Activated naive CD4-positive, alpha-beta T cell treated with anti-CD3 and anti-CD28 coated beads, Interleukin-2, amount 50 U/mL, for 24 hours (primary cell): Measurements from ENCODE around the gene PHKG2.
A peak's percentile ranks its signal among the peaks of the same experiment; 100 is the strongest.

Experiments
- H3K27ac Mint-ChIP-seq: one replicate; pipeline ENCODE4 v1.8.0; 2021; ENCODE audit warnings: mild to moderate bottlenecking, mixed read lengths
- H3K27me3 Mint-ChIP-seq: one replicate; pipeline ENCODE4 v1.8.0; 2021; ENCODE audit warnings: mixed read lengths
- H3K36me3 Mint-ChIP-seq: one replicate; pipeline ENCODE4 v1.8.0; 2021; ENCODE audit warnings: mixed read lengths
- H3K4me1 Mint-ChIP-seq: one replicate; pipeline ENCODE4 v1.8.0; 2021; ENCODE audit warnings: mixed read lengths
- H3K4me3 Mint-ChIP-seq: one replicate; pipeline ENCODE4 v1.8.0; 2021; ENCODE audit warnings: mild to moderate bottlenecking, mixed read lengths
- H3K9me3 Mint-ChIP-seq: one replicate; pipeline ENCODE4 v1.8.0; 2021; ENCODE audit warnings: mixed read lengths

PHKG2 gene

DNA sequence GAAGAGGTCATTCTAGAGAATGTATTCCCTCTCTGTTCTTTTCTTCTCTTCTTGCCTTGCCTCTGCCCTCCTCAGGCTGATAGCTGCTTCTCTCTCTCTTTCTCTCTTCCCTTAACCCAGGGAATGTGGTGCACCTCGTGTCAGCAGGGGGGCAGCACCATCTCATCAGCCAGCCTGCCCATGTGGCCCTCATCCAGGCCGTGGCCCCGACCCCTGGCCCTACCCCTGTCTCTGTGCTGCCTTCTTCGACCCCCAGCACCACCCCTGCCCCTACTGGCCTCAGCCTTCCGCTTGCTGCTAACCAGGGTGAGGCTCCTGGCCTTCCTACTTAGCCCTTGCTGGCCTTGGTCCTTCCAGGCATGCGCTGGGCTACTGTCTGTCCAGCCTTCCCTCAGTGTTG, 25.8 kb upstream of the PHKG2 start:
- Mint-ChIP-seq H3K9me3 (no peaks in the 10 kb centered on the region), H3K27ac (peak overlapping the region; percentile 80), H3K27me3 (no peaks in the 10 kb centered on the region), H3K36me3 (peaks cover 29% of the 10 kb centered on the region), H3K4me1 (no peaks in the 10 kb centered on the region), H3K4me3 (no peak overlapping the region)

DNA sequence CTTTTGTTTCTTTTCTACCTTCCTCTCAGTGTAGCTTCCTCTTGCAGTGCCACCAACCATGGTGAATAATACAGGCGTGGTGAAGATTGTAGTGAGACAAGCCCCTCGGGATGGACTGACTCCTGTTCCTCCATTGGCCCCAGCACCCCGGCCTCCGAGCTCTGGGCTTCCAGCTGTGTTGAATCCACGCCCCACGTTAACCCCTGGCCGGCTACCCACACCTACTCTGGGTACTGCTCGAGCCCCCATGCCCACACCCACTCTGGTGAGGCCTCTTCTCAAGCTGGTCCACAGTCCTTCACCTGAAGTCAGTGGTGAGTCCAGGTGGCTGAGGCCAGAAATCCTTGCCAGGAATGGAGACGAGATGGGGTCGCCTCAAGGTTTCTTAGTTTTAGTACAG, 25.3 kb upstream of the PHKG2 start:
- no peaks in the 10 kb centered on the region for H3K27me3 Mint-ChIP-seq
- peaks cover 29% of the 10 kb centered on the region for H3K36me3 Mint-ChIP-seq
- no peak overlapping the region for H3K4me3 Mint-ChIP-seq
- no peaks in the 10 kb centered on the region for H3K9me3 Mint-ChIP-seq
- no peak overlapping the region for H3K27ac Mint-ChIP-seq
- peaks cover under 1% of the 10 kb centered on the region for H3K4me1 Mint-ChIP-seq

DNA sequence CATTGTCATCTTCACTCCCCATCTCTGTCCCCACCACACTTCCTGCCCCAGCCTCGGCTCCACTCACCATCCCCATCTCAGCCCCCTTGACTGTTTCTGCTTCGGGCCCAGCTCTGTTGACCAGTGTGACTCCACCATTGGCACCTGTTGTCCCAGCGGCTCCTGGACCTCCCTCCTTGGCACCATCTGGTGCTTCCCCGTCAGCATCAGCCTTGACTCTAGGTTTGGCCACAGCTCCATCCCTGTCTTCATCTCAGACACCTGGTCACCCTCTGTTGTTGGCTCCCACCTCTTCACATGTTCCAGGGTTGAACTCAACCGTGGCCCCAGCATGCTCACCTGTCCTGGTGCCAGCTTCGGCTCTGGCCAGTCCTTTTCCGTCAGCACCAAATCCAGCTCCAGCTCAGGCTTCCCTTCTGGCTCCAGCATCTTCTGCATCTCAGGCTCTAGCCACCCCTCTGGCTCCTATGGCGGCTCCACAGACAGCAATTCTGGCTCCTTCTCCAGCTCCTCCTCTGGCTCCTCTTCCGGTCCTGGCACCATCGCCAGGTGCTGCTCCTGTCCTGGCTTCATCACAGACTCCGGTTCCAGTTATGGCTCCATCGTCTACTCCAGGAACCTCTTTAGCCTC, 24.4 kb upstream of the PHKG2 start:
- Mint-ChIP-seq H3K27me3 (no peaks in the 10 kb centered on the region), H3K27ac (peak overlapping the region; percentile 47), H3K9me3 (no peaks in the 10 kb centered on the region), H3K36me3 (peaks cover 29% of the 10 kb centered on the region), H3K4me1 (peaks cover 4% of the 10 kb centered on the region), H3K4me3 (no peak overlapping the region)

DNA sequence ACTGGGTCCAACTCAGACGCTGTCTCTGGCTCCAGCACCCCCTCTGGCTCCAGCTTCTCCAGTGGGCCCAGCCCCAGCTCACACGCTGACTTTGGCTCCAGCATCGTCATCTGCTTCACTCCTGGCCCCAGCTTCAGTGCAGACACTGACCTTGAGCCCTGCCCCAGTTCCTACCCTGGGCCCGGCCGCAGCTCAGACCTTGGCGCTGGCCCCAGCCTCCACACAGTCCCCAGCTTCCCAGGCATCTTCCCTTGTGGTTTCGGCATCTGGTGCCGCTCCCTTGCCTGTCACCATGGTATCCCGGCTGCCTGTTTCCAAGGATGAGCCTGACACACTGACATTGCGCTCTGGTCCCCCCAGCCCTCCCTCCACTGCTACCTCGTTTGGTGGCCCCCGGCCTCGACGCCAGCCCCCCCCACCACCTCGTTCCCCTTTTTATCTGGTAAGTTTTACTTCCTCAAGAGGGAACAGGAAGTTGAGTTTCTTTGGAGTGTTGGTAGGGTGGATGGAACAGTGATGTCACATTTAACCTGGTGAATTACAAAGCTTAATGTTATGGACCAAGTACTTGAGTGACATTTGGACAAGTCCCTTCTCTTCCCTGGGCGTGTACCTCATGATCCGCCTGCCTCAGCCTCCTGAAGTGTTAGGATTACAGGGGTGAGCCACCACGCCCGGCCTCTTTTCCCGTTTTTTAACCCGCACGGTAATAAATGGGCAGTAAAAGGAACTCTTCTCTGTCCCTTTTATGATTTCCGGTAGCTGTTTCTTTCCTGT, 23.4 kb upstream of the PHKG2 start:
- Mint-ChIP-seq H3K4me3 (no peak overlapping the region), H3K27me3 (no peaks in the 10 kb centered on the region), H3K27ac (no peak overlapping the region), H3K4me1 (peaks cover 4% of the 10 kb centered on the region), H3K9me3 (no peaks in the 10 kb centered on the region), H3K36me3 (peaks cover 31% of the 10 kb centered on the region)

DNA sequence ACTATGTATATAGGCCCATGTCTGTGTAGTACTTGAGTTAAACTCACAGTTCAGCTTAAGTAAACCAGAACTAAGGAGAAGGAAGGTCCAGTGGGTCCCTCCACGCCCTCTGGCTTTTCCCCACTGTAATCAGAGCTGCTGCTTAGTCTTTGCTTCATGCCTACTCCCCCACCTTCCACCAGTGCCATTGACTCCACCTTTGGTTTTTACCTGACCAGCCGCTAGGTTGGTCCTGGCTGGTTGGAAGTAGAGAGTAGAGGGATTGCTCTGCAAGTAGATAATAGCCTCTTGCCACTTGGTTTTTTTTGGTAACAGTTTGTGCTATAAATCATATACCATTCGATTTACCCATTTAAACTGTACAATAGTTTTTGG, 22.8 kb upstream of the PHKG2 start:
- H3K27me3 Mint-ChIP-seq = no peaks in the 10 kb centered on the region
- no peak overlapping the region for H3K27ac Mint-ChIP-seq
- no peaks in the 10 kb centered on the region for H3K9me3 Mint-ChIP-seq
- H3K36me3 Mint-ChIP-seq = peaks cover 31% of the 10 kb centered on the region
- H3K4me3 Mint-ChIP-seq = no peak overlapping the region
- H3K4me1 Mint-ChIP-seq = peaks cover 4% of the 10 kb centered on the region

DNA sequence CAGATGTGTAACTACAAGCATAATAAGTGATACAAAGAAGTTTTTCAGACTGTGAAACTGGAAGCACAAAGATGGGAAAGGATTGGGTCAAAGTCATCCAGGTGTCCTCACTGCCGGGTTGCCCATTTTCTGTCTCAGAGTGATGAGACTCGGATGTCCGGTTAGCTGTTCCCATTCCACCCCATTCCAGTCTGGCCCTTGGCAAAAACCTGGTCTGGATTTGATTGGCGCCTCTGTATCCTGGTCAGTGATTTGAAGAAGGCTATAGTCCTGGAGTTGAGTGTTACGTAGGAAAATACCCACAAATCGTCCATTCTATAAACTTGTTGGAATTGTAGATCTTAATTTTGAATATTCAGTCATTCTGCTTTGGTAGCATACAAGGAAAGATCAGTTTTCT, 19.9 kb upstream of the PHKG2 start:
- H3K27ac Mint-ChIP-seq = no peak overlapping the region
- H3K4me1 Mint-ChIP-seq = peaks cover 4% of the 10 kb centered on the region
- H3K27me3 Mint-ChIP-seq = no peaks in the 10 kb centered on the region
- no peaks in the 10 kb centered on the region for H3K9me3 Mint-ChIP-seq
- H3K4me3 Mint-ChIP-seq = no peak overlapping the region
- H3K36me3 Mint-ChIP-seq = peaks cover 22% of the 10 kb centered on the region

DNA sequence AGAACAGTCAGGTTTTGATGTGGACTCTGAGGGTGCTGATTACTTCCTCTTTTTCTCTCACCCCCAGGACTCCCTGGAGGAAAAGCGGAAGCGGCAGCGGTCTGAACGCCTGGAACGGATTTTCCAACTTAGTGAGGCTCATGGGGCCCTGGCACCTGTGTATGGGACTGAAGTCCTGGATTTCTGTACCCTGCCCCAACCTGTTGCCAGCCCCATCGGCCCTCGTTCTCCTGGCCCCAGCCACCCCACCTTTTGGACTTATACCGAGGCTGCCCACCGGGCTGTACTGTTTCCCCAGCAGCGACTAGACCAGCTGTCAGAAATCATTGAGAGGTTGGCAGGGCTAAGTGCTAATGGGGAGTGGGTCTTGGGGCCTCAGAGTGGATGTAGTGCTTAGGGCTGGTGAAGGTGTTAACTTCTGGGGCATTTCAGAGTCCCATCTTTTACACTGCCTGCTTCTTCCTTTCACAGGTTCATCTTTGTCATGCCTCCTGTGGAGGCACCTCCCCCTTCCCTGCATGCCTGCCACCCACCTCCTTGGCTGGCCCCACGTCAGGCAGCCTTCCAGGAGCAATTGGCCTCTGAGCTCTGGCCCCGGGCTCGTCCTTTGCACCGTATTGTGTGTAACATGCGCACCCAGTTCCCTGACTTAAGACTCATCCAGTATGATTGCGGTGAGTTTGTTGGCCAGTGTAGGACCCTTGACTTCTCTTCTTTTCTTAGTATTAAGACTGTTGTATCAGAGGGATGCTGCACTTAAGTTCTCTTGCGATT, 19.1 kb upstream of the PHKG2 start:
- H3K4me3 Mint-ChIP-seq = no peak overlapping the region
- H3K27me3 Mint-ChIP-seq = no peaks in the 10 kb centered on the region
- no peaks in the 10 kb centered on the region for H3K9me3 Mint-ChIP-seq
- peaks cover 15% of the 10 kb centered on the region for H3K36me3 Mint-ChIP-seq
- no peak overlapping the region for H3K27ac Mint-ChIP-seq
- peaks cover 4% of the 10 kb centered on the region for H3K4me1 Mint-ChIP-seq

DNA sequence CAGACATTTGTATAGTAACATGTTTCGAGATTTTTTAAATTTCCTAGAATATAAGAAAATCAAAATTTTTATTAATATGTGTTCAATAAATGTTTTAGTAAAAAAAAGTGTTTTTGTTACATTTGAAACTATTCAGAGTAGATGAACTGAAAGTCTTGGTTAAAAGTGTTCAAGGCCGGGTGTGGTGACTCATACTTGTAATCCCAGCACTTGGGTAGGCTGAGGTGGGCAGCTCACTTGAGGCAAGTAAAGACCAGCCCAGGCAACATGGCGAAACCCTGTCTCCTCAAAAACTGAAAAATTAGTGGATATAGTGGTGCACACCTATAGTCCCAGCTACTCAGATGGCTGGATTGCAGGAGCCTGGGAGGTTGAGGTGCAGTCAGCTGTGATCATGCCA, 16.8 kb upstream of the PHKG2 start:
- Mint-ChIP-seq H3K36me3 (peaks cover 16% of the 10 kb centered on the region), H3K27ac (no peak overlapping the region)

DNA sequence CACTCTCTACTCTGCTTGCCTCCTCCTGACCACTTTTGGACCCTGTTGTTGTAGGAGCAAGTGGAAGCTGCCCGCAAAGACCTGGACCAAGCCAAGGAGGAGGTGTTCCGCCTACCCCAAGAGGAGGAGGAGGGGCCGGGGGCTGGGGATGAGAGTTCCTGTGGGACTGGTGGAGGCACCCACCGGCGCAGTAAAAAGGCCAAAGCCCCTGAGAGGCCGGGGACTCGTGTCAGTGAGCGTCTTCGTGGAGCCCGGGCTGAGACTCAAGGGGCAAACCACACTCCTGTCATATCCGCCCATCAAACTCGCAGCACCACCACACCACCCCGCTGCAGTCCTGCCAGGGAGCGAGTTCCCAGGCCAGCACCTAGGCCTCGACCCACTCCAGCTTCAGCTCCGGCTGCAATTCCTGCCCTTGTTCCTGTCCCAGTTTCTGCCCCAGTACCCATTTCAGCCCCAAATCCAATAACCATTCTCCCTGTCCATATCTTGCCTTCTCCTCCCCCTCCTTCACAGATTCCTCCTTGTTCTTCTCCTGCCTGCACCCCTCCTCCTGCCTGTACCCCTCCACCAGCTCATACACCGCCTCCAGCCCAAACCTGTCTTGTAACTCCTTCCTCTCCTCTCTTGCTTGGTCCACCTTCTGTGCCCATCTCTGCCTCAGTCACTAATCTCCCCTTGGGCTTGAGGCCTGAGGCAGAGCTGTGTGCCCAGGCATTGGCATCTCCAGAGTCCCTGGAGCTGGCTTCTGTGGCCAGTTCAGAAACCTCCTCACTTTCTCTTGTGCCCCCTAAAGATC, 11.0 kb upstream of the PHKG2 start:
- Mint-ChIP-seq H3K27ac (peak overlapping the region; percentile 41), H3K36me3 (peaks cover 18% of the 10 kb centered on the region), H3K9me3 (no peaks in the 10 kb centered on the region), H3K4me3 (no peak overlapping the region), H3K4me1 (peaks cover 22% of the 10 kb centered on the region), H3K27me3 (no peaks in the 10 kb centered on the region)

More for the DNA sequence above, 16.8 kb upstream of the PHKG2 start:
- Mint-ChIP-seq H3K9me3 (no peaks in the 10 kb centered on the region), H3K4me3 (no peak overlapping the region), H3K4me1 (peaks cover 4% of the 10 kb centered on the region), H3K27me3 (no peaks in the 10 kb centered on the region)

DNA sequence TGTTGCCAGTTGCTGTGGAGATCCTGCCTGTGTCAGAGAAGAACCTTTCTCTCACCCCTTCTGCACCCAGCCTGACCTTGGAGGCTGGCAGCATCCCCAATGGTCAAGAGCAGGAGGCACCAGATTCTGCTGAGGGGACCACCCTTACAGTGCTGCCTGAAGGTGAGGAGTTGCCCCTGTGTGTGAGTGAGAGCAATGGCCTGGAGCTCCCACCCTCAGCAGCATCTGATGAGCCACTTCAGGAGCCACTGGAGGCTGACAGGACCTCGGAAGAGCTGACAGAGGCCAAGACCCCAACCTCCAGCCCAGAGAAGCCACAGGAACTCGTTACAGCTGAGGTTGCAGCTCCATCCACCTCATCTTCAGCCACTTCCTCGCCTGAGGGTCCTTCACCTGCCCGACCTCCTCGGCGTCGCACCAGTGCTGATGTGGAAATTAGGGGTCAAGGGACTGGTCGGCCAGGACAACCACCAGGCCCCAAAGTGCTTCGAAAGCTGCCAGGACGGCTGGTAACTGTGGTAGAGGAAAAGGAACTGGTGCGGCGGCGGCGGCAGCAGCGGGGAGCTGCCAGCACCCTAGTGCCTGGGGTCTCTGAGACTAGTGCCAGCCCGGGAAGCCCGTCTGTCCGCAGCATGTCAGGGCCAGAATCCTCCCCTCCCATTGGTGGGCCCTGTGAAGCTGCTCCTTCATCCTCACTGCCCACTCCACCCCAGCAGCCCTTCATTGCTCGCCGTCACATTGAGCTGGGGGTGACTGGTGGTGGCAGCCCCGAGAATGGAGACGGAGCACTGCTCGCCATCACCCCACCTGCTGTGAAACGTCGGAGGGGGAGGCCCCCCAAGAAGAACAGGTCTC, 10.2 kb upstream of the PHKG2 start:
- Mint-ChIP-seq H3K4me1 (peaks cover 23% of the 10 kb centered on the region), H3K27me3 (no peaks in the 10 kb centered on the region), H3K27ac (peak overlapping the region; percentile 41), H3K9me3 (no peaks in the 10 kb centered on the region), H3K36me3 (peaks cover 16% of the 10 kb centered on the region), H3K4me3 (no peak overlapping the region)

DNA sequence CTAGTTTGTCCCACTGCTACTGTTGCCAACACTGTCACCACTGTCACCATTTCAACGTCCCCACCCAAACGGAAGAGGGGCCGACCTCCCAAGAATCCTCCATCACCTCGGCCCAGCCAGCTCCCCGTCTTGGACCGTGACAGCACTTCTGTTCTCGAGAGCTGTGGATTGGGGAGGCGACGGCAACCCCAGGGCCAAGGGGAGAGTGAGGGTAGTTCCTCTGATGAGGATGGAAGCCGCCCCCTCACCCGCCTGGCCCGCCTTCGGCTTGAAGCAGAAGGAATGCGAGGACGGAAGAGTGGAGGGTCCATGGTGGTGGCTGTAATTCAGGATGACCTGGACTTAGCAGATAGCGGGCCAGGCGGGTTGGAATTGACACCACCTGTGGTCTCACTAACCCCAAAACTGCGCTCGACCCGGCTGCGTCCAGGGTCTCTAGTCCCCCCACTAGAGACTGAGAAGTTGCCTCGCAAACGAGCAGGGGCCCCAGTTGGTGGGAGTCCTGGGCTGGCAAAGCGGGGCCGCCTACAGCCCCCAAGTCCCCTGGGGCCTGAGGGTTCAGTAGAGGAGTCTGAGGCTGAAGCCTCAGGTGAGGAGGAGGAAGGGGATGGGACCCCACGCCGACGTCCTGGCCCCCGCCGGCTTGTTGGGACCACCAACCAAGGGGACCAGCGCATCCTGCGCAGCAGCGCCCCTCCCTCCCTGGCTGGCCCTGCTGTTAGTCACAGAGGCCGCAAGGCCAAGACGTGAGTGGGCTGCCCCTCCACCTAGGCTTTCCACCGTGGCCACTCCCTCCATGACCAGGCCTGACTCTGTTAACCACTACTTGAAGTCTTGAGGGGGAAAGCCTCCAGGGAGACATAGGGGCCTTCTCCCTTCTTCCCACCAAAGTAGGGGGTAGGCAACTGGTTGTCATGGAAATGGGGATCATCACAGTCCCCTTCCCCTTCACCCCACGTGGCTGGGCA, 9.0 kb upstream of the PHKG2 start:
- Mint-ChIP-seq H3K27ac (no peak overlapping the region), H3K36me3 (peaks cover 14% of the 10 kb centered on the region), H3K4me1 (peaks cover 23% of the 10 kb centered on the region), H3K27me3 (no peaks in the 10 kb centered on the region), H3K4me3 (no peak overlapping the region), H3K9me3 (no peaks in the 10 kb centered on the region)

DNA sequence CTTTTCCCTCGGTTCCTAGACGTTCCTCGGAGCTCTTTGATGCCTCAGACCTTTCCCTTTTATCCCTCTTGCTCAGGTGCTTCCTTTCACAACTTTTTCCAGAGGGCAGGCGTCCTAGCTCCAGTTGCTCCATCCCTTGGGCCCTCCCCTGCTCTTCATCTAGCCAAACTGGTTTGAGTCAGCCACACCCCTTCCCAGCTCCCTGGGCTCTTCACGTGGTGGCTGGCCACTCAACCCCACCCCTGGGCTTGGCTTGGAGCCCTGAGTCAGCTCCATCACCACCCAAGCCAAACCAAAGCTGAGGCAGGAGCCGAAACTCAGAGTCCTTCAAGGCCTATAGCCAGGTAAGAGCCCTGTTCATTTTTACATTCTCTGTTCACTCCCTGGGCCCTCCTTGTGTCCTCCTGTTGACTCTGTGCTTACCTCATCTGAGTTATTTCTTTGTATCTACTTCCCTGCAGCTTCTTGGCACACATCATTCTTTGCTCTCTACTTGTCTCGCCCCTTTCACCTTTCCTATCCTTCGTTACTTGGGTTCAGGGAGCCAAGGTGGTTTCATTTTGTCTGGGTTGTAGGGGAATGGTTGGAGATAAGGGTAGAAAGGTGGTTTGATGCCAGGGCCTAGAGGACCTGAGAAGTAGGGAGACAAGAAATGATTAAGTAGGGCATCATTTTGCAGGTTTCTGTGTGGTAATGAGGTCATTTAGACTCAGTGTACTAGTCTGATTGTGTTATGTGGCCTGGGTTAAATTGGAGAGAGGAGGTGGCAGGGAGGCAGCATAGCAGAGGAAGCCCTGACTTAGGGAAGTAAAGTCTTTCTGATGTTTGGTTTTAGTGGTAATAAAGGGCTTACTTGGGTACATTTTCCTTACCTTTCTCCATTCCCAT, 7.6 kb upstream of the PHKG2 start:
- peak overlapping the region; percentile 20 for H3K4me3 Mint-ChIP-seq
- no peaks in the 10 kb centered on the region for H3K27me3 Mint-ChIP-seq
- peak overlapping the region; percentile 24 for H3K27ac Mint-ChIP-seq
- no peaks in the 10 kb centered on the region for H3K9me3 Mint-ChIP-seq
- H3K36me3 Mint-ChIP-seq = peaks cover 12% of the 10 kb centered on the region
- H3K4me1 Mint-ChIP-seq = peaks cover 23% of the 10 kb centered on the region

DNA sequence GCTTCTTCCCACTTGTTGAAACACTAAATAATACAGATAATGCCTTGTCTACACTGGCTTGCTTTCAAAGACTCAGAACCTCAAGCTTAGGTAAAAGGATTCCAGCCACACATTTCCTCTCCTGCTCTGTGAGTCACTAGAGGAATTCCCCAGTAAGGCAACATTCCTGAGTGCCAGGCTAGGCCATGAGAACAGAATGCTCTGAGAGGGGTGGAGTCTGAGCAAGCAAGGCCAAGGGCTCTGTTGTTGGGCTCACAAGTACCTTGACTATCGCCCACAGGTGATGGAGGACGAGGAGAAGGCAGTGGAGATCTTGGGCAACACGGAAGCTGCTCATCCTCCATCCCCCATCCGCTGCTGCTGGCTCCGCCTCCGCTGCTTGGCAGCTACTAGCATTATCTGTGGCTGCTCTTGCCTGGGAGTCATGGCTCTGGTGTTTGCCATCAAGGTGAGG, 6.7 kb upstream of the PHKG2 start:
- no peaks in the 10 kb centered on the region for H3K9me3 Mint-ChIP-seq
- peaks cover 9% of the 10 kb centered on the region for H3K36me3 Mint-ChIP-seq
- H3K4me3 Mint-ChIP-seq = no peak overlapping the region
- H3K27me3 Mint-ChIP-seq = no peaks in the 10 kb centered on the region
- H3K27ac Mint-ChIP-seq = peak overlapping the region; percentile 56
- peaks cover 23% of the 10 kb centered on the region for H3K4me1 Mint-ChIP-seq
